Posterior cingulate gyrus (tissue), 11 donors: ENCODE measurements around the gene ZFPL1.

Experiments
- DNase-seq, 10 donors: peaks; one replicate each; pipeline versions ENCODE4 v3.0.0 to v3.0.0-alpha.2; 2020 to 2021; ENCODE audit warnings: mixed read lengths in 3 of 10
- intact Hi-C: fragments of 100-400 bp; cut with DNase I; formaldehyde crosslinking; loops from one replicate; pipeline ENCODE4 v1.15.1; 2023

ZFPL1 gene

GRCh38 chr11:65087216-65087615 is 3.2 kb downstream of the ZFPL1 start:
- intact Hi-C loops = loop anchor here (10.0 kb wide), 1 partner anchor 162 kb away; the partner anchor contains the start of gene PPP2R5B
- DNase-seq = peak in 2 of 10 donors; percentile 59 to 74

- intact Hi-C loops = loop anchor here (10.0 kb wide), 1 partner anchor 163 kb away; the partner anchor contains the start of gene PPP2R5B
- peak in 2 of 10 donors; percentile 50 to 81 for DNase-seq
These were observed 3.8 kb downstream of the ZFPL1 start for GRCh38 chr11:65087827-65088226.

GRCh38 chr11:65089621-65090020 is 5.6 kb downstream of the ZFPL1 start:
- intact Hi-C loops = loop anchor here (10.0 kb wide), 1 partner anchor 165 kb away; the partner anchor contains the start of gene PPP2R5B
- DNase-seq = peak in 1 of 10 donors; percentile 45

- intact Hi-C loops = no loop called here
- DNase-seq = peak in 5 of 10 donors; percentile 10 to 89 (median 49)
These were observed 6.6 kb downstream of the ZFPL1 start for GRCh38 chr11:65090628-65091027.

- intact Hi-C loops = loop anchor here (5.0 kb wide), 1 partner anchor 68 kb away; the partner anchor contains the start of gene SNX15
- peak in 2 of 10 donors; percentile 36 to 57 for DNase-seq
These were observed 11.4 kb downstream of the ZFPL1 start for GRCh38 chr11:65095427-65095826.

- intact Hi-C loops = loop anchor here (5.0 kb wide), 1 partner anchor 69 kb away; the partner anchor contains the start of gene SNX15
- peak; percentile 79 to 98 (median 84) for DNase-seq
These were observed 12.2 kb downstream of the ZFPL1 start, which contains the start of gene VPS51 for GRCh38 chr11:65095974-65096806. TSS of gene VPS51 (plus strand) at chr11:65096214. CDS start at chr11:65096251, 37 bp downstream.

GRCh38 chr11:65096926-65097325 is 12.9 kb downstream of the ZFPL1 start:
- peak in 1 of 10 donors; percentile 44 for DNase-seq
- intact Hi-C loops = loop anchor here (5.0 kb wide), 1 partner anchor 70 kb away; the partner anchor contains the start of gene SNX15

- DNase-seq = peak in 1 of 10 donors; percentile 37
- intact Hi-C loops = no loop called here
These were observed 16.8 kb downstream of the ZFPL1 start for GRCh38 chr11:65100674-65101350.

- intact Hi-C loops = no loop called here
- DNase-seq = peak in 3 of 10 donors; percentile 24 to 58 (median 28)
These were observed 18.4 kb downstream of the ZFPL1 start for GRCh38 chr11:65102142-65103095.

GRCh38 chr11:65103476-65103875 is 19.5 kb downstream of the ZFPL1 start:
- peak in 1 of 10 donors; percentile 0 for DNase-seq
- intact Hi-C loops = no loop called here

GRCh38 chr11:65104628-65105027 is 20.6 kb downstream of the ZFPL1 start:
- DNase-seq = peak in 2 of 10 donors; percentile 50 to 75
- intact Hi-C loops = no loop called here

GRCh38 chr11:65107078-65107477 is 23.1 kb downstream of the ZFPL1 start:
- DNase-seq = peak in 2 of 10 donors; percentile 57 to 60
- intact Hi-C loops = no loop called here

- intact Hi-C loops = no loop called here
- peak in 2 of 10 donors; percentile 70 to 84 for DNase-seq
These were observed 23.9 kb downstream of the ZFPL1 start for GRCh38 chr11:65107751-65108468.

GRCh38 chr11:65108469-65109123 is 24.6 kb downstream of the ZFPL1 start:
- peak in 1 of 10 donors; percentile 65 for DNase-seq
- intact Hi-C loops = no loop called here

GRCh38 chr11:65109231-65110198 is 25.5 kb downstream of the ZFPL1 start:
- peak in 2 of 10 donors; percentile 70 to 82 for DNase-seq
- intact Hi-C loops = loop anchor here (5.0 to 10.0 kb wide), 2 partner anchors 82 to 185 kb away; partner anchors contain the start of genes PPP2R5B and SNX15

- intact Hi-C loops = loop anchor here (5.0 to 10.0 kb wide), 2 partner anchors 83 to 186 kb away; partner anchors contain the start of genes PPP2R5B and SNX15
- DNase-seq = peak; percentile 83 to 98 (median 96)
These were observed 26.4 kb downstream of the ZFPL1 start for GRCh38 chr11:65110354-65110861.
